Thymus (tissue), 11 donors: Measurements from ENCODE around the gene KCNAB2. TPM values are rescaled to one million over a fixed set of nuclear protein-coding genes. Genes with fewer than 3 reads are reported as not detected.

Experiments
- DNase-seq, 9 donors: peaks; one replicate each; pipeline ENCODE4 v3.0.0-alpha.2; 2013; ENCODE audit warnings: low spot score in 9 of 9, low read depth in 6 of 9, missing footprints in 1 of 9
- H3K27ac ChIP-seq, 2 donors: one replicate each; pipeline ENCODE4 v1.5.1; 2013; ENCODE audit warnings: control low read depth in 1 of 2, low read depth in 1 of 2, low read length in 1 of 2, mild to moderate bottlenecking in 1 of 2, moderate library complexity in 1 of 2
- H3K27me3 ChIP-seq, 2 donors: one replicate each; pipeline ENCODE4 v1.5.1; 2013; ENCODE audit warnings: low read length in 1 of 2; ENCODE audit not compliant: control insufficient read depth in 2 of 2, insufficient read depth in 1 of 2
- H3K36me3 ChIP-seq, 2 donors: one replicate each; pipeline ENCODE4 v1.5.1; 2013; ENCODE audit warnings: low read length in 1 of 2, mild to moderate bottlenecking in 1 of 2, moderate library complexity in 1 of 2; ENCODE audit not compliant: control insufficient read depth in 2 of 2, insufficient read depth in 2 of 2
- H3K4me1 ChIP-seq, 2 donors: one replicate each; pipeline ENCODE4 v1.5.1; 2013; ENCODE audit warnings: low read length in 2 of 2; ENCODE audit not compliant: control insufficient read depth in 2 of 2, insufficient read depth in 2 of 2
- H3K4me3 ChIP-seq, 2 donors: one replicate each; pipeline ENCODE4 v1.5.1; 2013; ENCODE audit warnings: low read length in 2 of 2, control low read depth in 1 of 2, mild to moderate bottlenecking in 1 of 2
- H3K9me3 ChIP-seq, 2 donors: one replicate each; pipeline ENCODE4 v1.5.1; 2013; ENCODE audit warnings: low read length in 1 of 2, mild to moderate bottlenecking in 1 of 2; ENCODE audit not compliant: control insufficient read depth in 2 of 2, insufficient read depth in 1 of 2
- WGBS: extraction: QIAGEN DNeasy Blood & Tissue Kit; methylation state at CpG from one replicate; pipeline ENCODE4 v1.1.7; 2013; 5-methylcytosine and 5-hydroxymethylcytosine counted together
- polyA plus RNA-seq: library from polyadenylated mRNA; stranded (reverse); fragments of 200-250 nt; gene quantifications from one replicate; pipeline ENCODE4 v1.2.3, GENCODE V29; 2013
- total RNA-seq: library from RNA; stranded (reverse); fragments of 120-200 nt; gene quantifications from one replicate; pipeline ENCODE4 v1.2.4, GENCODE V29; 2013
- donor health status: healthy.

The KCNAB2 gene
- total and polyA plus RNA-seq, 2 donors: 19.0 to 40.1 TPM

GRCh38 chr1:6127587-6128163 lies 82.0 kb downstream of the KCNAB2 start:
- Histone ChIP-seq H3K27me3 (peaks cover 0 to 8% of the 10 kb centered on the region in 2 donors), H3K4me3 (no peak overlapping the region), H3K4me1 (no peaks in the 10 kb centered on the region), H3K27ac (no peak overlapping the region), H3K36me3 (no peaks in the 10 kb centered on the region), H3K9me3 (peaks cover 0 to 10% of the 10 kb centered on the region in 2 donors)
- WGBS: 35% methylated on average over 41 of the region's 41 CpGs
- DNase-seq: peak in 7 of 9 donors; percentile 28 to 70 (median 43)

GRCh38 chr1:6128276-6129081 lies 82.8 kb downstream of the KCNAB2 start:
- peaks cover 0 to 13% of the 10 kb centered on the region in 2 donors for H3K9me3 ChIP-seq
- no peaks in the 10 kb centered on the region for H3K36me3 ChIP-seq
- no peak overlapping the region for H3K4me3 ChIP-seq
- WGBS: 98% methylated on average over 34 of the region's 34 CpGs
- no peak for DNase-seq
- no peak overlapping the region for H3K27ac ChIP-seq
- peaks cover 0 to 8% of the 10 kb centered on the region in 2 donors for H3K27me3 ChIP-seq
- H3K4me1 ChIP-seq: no peaks in the 10 kb centered on the region

GRCh38 chr1:6129313-6129712 lies 83.6 kb downstream of the KCNAB2 start:
- peaks cover 0 to 8% of the 10 kb centered on the region in 2 donors for H3K27me3 ChIP-seq

GRCh38 chr1:6130036-6130435 lies 84.3 kb downstream of the KCNAB2 start:
- Histone ChIP-seq H3K4me1 (no peaks in the 10 kb centered on the region), H3K27ac (no peak overlapping the region), H3K9me3 (peaks cover 0 to 20% of the 10 kb centered on the region in 2 donors), H3K27me3 (peaks cover 0 to 8% of the 10 kb centered on the region in 2 donors), H3K36me3 (no peaks in the 10 kb centered on the region), H3K4me3 (no peak overlapping the region)
- 88% methylated on average over 11 of the region's 11 CpGs for WGBS
- DNase-seq: no peak

More at GRCh38 chr1:6129313-6129712, 83.6 kb downstream of the KCNAB2 start:
- Histone ChIP-seq H3K4me1 (no peaks in the 10 kb centered on the region), H3K27ac (no peak overlapping the region), H3K9me3 (peaks cover 0 to 20% of the 10 kb centered on the region in 2 donors), H3K4me3 (no peak overlapping the region), H3K36me3 (no peaks in the 10 kb centered on the region)
- no peak for DNase-seq
- WGBS: 85% methylated on average over 9 of the region's 9 CpGs

- Histone ChIP-seq H3K9me3 (peaks cover 0 to 20% of the 10 kb centered on the region in 2 donors), H3K27me3 (peaks cover 0 to 8% of the 10 kb centered on the region in 2 donors), H3K4me3 (no peak overlapping the region), H3K27ac (no peak overlapping the region), H3K36me3 (no peaks in the 10 kb centered on the region), H3K4me1 (no peaks in the 10 kb centered on the region)
- WGBS: 96% methylated on average over 7 of the region's 7 CpGs
- DNase-seq: no peak
These were observed 84.9 kb downstream of the KCNAB2 start for GRCh38 chr1:6130596-6130995.

- 97% methylated on average over 9 of the region's 9 CpGs for WGBS
- Histone ChIP-seq H3K4me1 (no peaks in the 10 kb centered on the region), H3K27me3 (peaks cover 0 to 8% of the 10 kb centered on the region in 2 donors), H3K36me3 (no peaks in the 10 kb centered on the region), H3K9me3 (peaks cover 0 to 20% of the 10 kb centered on the region in 2 donors), H3K4me3 (no peak overlapping the region), H3K27ac (no peak overlapping the region)
- no peak for DNase-seq
These were observed 85.9 kb downstream of the KCNAB2 start for GRCh38 chr1:6131561-6131960.

- 98% methylated on average over 15 of the region's 15 CpGs for WGBS
- Histone ChIP-seq H3K9me3 (peaks cover 0 to 16% of the 10 kb centered on the region in 2 donors), H3K36me3 (no peaks in the 10 kb centered on the region), H3K27ac (no peak overlapping the region), H3K4me3 (no peak overlapping the region), H3K27me3 (peaks cover 0 to under 1% of the 10 kb centered on the region in 2 donors), H3K4me1 (no peaks in the 10 kb centered on the region)
- no peak for DNase-seq
These were observed 87.6 kb downstream of the KCNAB2 start for GRCh38 chr1:6133146-6133895.

- no peaks in the 10 kb centered on the region for H3K4me1 ChIP-seq
- H3K4me3 ChIP-seq: no peak overlapping the region
- H3K27ac ChIP-seq: no peak overlapping the region
- H3K9me3 ChIP-seq: peaks cover 0 to 16% of the 10 kb centered on the region in 2 donors
- H3K27me3 ChIP-seq: no peaks in the 10 kb centered on the region
- no peak for DNase-seq
- no peaks in the 10 kb centered on the region for H3K36me3 ChIP-seq
- WGBS: 98% methylated on average over 11 of the region's 11 CpGs
These were observed 88.5 kb downstream of the KCNAB2 start for GRCh38 chr1:6134206-6134605.
